GM12801 (cell line): Measurements from ENCODE around the gene LEKR1.

ENCODE experiments used
- TF ChIP-seq, protein P1 (sequence below): IDR thresholded peaks from one replicate; pipeline ENCODE4 v1.5.1; 2011; ENCODE audit warnings: control low read depth; ENCODE audit not compliant: insufficient read length; ENCODE audit errors: extremely low read depth

LEKR1 gene

GRCh38 chr3:157086775-157087174 lies 260.6 kb downstream of the LEKR1 start:
- TF ChIP-seq, protein P1, sequence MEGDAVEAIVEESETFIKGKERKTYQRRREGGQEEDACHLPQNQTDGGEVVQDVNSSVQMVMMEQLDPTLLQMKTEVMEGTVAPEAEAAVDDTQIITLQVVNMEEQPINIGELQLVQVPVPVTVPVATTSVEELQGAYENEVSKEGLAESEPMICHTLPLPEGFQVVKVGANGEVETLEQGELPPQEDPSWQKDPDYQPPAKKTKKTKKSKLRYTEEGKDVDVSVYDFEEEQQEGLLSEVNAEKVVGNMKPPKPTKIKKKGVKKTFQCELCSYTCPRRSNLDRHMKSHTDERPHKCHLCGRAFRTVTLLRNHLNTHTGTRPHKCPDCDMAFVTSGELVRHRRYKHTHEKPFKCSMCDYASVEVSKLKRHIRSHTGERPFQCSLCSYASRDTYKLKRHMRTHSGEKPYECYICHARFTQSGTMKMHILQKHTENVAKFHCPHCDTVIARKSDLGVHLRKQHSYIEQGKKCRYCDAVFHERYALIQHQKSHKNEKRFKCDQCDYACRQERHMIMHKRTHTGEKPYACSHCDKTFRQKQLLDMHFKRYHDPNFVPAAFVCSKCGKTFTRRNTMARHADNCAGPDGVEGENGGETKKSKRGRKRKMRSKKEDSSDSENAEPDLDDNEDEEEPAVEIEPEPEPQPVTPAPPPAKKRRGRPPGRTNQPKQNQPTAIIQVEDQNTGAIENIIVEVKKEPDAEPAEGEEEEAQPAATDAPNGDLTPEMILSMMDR, result no peak

GRCh38 chr3:157087373-157087772 lies 261.2 kb downstream of the LEKR1 start:
- TF ChIP-seq, protein P1, result no peak

DNA sequence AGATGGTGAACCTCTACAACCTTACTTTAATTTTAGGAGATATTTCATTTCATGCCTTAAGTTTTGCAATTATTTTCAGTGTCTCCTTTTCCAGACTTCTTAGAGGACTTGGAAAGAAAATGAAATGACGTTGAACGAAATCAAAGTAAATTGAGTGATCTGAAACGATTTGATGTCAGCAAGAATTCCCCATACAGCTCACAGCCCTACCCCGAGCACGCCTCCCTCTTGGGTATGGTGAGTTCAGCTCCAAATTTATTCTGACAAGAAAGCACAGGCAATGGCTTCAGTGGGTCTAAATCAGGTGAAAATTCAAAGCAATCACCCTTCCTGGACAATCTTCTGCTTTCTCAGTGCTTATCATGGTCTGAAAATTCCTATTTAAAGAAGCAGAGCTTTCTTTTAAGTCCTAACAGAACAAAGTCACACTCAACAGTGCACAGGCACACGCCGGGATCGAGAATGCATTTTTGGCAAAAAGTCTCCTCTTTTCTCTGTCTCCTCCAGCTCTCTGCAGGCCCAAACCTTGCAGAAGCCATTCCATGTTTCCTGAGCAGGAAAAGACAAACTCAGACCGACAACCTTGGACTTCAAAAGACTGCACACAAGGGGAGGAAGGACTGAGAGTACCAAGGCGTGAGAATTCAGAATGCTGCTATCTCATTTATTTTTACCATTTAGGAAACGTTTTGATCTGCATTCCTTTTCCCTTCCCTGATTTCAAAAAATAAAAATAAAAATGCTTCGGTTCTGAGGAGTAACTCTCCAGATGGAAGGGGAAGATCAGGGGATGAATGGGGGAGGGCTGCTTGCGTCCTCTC lies 261.8 kb downstream of the LEKR1 start:
- TF ChIP-seq, protein P1, result no peak

DNA sequence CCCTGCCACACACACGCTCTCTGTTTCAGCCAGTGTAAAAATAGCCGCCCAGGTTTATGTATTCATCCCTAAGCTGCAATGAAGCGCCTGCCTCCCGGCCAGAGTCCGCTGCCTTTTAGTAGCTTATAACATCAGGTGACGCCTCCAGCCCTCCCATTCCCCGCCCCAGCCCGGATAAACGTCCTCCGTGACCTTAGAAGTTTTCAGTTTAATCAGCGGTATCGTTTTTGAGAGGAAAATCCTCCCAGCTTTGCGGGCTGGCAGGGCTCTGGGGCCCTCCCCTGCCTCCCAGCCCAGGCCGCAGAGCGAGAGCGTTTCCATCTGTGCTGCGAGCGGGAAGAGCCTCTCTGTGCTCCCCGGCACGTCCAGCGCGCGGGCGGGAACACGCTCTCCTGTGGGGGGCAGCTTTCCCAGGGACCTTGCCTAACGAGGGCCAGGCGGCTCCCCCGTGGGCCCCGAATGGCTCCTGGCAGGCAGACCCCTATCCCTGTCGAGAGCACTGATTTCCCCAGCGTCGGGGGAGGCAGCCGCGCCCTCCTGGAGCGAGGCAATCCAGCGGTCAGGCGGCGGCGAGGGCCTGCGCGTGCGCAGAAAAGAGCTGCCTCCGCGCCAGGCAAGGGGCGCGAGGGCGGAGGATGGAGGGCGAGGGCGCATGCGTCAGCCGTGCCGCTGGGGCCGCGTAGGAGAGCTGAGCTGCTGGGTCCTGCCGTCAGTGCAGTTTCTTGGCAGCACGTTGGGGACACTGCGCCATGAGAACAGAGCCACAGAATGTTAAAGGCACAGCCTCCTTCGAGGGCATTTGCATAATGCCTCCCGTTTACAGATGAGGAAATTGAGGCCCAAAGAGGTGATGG lies 262.7 kb downstream of the LEKR1 start:
- TF ChIP-seq, protein P1, result no peak

DNA sequence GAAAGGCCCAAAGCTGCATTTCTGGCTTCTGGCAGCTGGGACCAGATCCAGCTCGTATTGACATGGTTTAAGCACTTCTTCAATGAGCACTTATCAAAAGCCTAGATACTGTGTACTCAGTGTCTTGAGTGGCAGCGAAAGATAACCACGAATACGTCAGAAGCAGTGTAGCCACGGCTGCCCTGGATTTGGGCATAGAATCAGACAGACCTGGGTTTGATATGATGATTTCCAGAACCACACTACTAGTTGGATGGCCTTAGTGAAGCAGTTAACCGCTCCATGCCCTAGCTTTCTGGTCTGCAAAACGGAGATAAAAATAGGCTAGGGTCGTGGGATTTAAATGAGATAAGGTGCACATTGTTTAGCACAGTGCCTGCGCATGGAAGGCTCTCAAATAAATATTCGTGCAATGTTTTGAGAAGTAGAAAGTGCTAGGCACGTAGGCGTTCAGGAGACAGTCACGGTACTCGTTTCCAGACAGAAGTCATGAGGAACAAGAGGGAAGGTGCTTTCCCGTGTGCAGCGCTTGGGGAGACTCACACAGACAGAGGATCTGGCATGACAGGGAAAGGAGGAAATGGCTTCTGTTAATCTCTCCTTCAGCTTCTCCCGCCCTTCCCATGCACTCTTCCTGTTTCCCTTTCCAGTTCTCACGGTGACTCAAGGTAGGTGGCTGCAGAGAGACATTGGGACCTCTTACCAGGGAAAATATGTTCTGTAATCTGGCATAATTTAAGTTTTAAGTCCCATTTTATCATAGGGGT lies 263.5 kb downstream of the LEKR1 start:
- TF ChIP-seq, protein P1, result no peak

DNA sequence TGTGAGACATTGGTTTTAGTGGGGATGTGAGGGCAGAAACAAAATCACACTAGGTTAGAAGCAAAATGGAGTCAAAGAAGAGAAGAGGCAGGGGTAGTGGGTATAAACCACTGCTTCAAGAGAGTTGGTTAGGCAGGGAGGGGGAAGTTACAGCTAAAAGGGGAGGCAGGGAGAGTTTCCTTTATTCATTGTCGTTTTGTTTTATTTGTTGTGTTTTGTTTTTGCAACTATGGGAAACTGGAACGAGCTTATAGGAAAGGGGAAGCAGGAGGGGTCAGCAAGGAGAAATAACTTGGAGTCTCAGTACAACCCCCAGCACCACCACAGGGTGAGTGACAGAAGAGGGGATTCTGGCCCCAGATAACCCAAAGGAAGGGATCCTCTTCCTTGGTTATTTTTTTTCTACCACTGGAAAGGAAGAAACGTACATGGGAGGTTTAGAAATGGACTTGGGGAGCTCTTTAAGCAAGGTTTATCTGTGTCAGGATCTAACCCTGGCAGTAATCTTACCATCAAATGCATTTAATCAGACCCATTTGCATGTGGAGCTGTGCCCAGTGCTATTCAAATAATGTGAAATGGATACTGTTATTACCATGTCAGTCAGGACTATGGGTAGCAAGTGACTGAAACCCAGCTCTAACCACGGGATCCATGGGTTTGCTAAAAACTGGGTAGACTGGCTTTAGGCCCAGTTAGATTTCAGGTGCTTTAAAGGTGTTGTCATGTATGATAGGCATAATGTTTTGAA lies 265.1 kb downstream of the LEKR1 start:
- TF ChIP-seq, protein P1, result no peak
